GM12892 (cell line): ENCODE data around the gene C11orf71.

Experiments used
- POLR2A ChIP-seq: IDR thresholded peaks from 2 replicates; pipeline ENCODE4 v1.6.1; 2011; ENCODE audit warnings: low read depth, low read length, control low read depth
- POLR2AphosphoS5 ChIP-seq: IDR thresholded peaks from 2 replicates; pipeline ENCODE4 v1.6.1; 2011; ENCODE audit warnings: low read depth, low read length, control low read depth
- TAF1 ChIP-seq: IDR thresholded peaks from 2 replicates; pipeline ENCODE4 v1.6.1; 2011; ENCODE audit warnings: low read depth, mild to moderate bottlenecking, control low read depth, low read length, borderline replicate concordance

DNA sequence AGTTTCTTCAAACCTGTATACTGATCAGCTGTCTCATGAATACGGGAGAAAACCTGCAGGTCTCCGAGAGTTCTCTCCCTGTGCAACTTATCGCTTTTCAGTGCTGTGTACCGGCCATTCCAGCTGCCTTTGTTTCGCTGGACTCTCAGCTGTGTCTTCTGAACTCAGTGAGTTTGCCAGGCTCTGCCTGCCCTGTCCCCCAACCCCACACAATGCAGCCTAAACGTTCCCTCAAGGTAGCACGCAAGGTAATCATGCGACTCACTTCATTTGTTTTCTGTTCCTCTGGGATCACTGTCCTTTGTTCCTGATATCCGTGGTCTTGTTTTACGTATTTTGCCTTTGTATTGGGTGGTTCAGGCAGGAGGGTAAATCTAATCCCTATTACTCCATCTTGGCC lies 13.6 kb upstream of the C11orf71 start:
- no peak for TF ChIP-seq POLR2A
- TF ChIP-seq POLR2AphosphoS5, result no peak
- TF ChIP-seq TAF1, result no peak
